ENCODE measurements around the gene MRPL51.
"Not testable (repeated sequence)": the region's sequence is repeated elsewhere in the genome, so short reads cannot be mapped to it uniquely, and the experiment has no call there.

- not testable (repeated sequence) for TF ChIP-seq CTCF (IDR thresholded peaks at IDR 0.05; ENCODE audit: low read depth, low read length); EZH2phosphoT487 (IDR thresholded peaks at IDR 0.05; ENCODE audit: low read depth)
Measured at GRCh38 chr12:6497291-6497690, 4.2 kb upstream of the MRPL51 start.
